Activated CD8-positive, alpha-beta memory T cell treated with anti-CD3 and anti-CD28 coated beads for 24 hours (primary cell): ENCODE results near the gene MESP2.
"Not testable (repeated sequence)": the region's sequence is repeated elsewhere in the genome, so short reads cannot be mapped to it uniquely, and the experiment has no call there.

ENCODE experiments used
- DNase-seq: peaks from one replicate; pipeline ENCODE4 v3.0.0-alpha.2; 2020

The MESP2 gene

GRCh38 chr15:89781891-89782618 lies 5.9 kb downstream of the MESP2 start:
- no peak for DNase-seq

- DNase-seq, result not testable (repeated sequence)
These were observed 6.5 kb downstream of the MESP2 start for GRCh38 chr15:89782619-89782950.

GRCh38 chr15:89783111-89783860 lies 7.2 kb downstream of the MESP2 start:
- DNase-seq, result no peak

GRCh38 chr15:89783861-89784685 lies 7.9 kb downstream of the MESP2 start:
- DNase-seq, result no peak

- DNase-seq, result no peak
These were observed 8.5 kb downstream of the MESP2 start for GRCh38 chr15:89784686-89784960.

- DNase-seq, result no peak
These were observed 9.1 kb downstream of the MESP2 start for GRCh38 chr15:89785064-89785773.

GRCh38 chr15:89785774-89786140 lies 9.6 kb downstream of the MESP2 start:
- no peak for DNase-seq

- DNase-seq, result no peak
These were observed 11.8 kb downstream of the MESP2 start for GRCh38 chr15:89787944-89788343.

- not testable (repeated sequence) for DNase-seq
These were observed 12.5 kb downstream of the MESP2 start for GRCh38 chr15:89788585-89788984.

GRCh38 chr15:89790206-89790605 lies 14.1 kb downstream of the MESP2 start:
- DNase-seq, result no peak

- no peak for DNase-seq
These were observed 14.5 kb downstream of the MESP2 start for GRCh38 chr15:89790661-89791060.

GRCh38 chr15:89792106-89792805 lies 16.1 kb downstream of the MESP2 start:
- DNase-seq, result no peak

- no peak for DNase-seq
These were observed 18.6 kb downstream of the MESP2 start for GRCh38 chr15:89794627-89795241.

- no peak for DNase-seq
These were observed 19.9 kb downstream of the MESP2 start for GRCh38 chr15:89795996-89796395.

GRCh38 chr15:89797678-89798201 lies 21.6 kb downstream of the MESP2 start:
- no peak for DNase-seq

- no peak for DNase-seq
These were observed 23.1 kb downstream of the MESP2 start for GRCh38 chr15:89799011-89799911.

GRCh38 chr15:89799918-89800498 lies 23.9 kb downstream of the MESP2 start:
- DNase-seq, result no peak

GRCh38 chr15:89801471-89802195 lies 25.5 kb downstream of the MESP2 start:
- DNase-seq, result no peak

- DNase-seq, result no peak
These were observed 26.2 kb downstream of the MESP2 start for GRCh38 chr15:89802231-89802928.
